CD8-positive, alpha-beta memory T cell (primary cell): Measurements from ENCODE around the gene OLFML2B. TPM values are rescaled to one million over a fixed set of nuclear protein-coding genes. Genes with fewer than 3 reads are reported as not detected.

Source experiments
- CTCF ChIA-PET: fragments of 350-600 bp; sonication (Branson Sonifier 250); formaldehyde crosslinking; loops from one replicate; lab custom pipeline; 2021; ENCODE audit warnings: antibody characterized with exemption; lab: Charles Lee
- POLR2A ChIA-PET: fragments of 350-600 bp; sonication (Branson Sonifier 250); formaldehyde crosslinking; loops from one replicate; lab custom pipeline; 2021; ENCODE audit warnings: antibody characterized with exemption; lab: Charles Lee
- DNase-seq, 5 donors: peaks; one replicate each; pipeline versions ENCODE4 v3.0.0 to v3.0.0-alpha.2; 2020 to 2022; ENCODE audit warnings: mixed read lengths in 1 of 5
- H3K27ac ChIP-seq: one replicate; pipeline ENCODE4 v1.7.0; 2013; ENCODE audit warnings: low read depth, mild to moderate bottlenecking, low read length, moderate library complexity
- H3K27me3 ChIP-seq: 2 replicates; pipeline ENCODE4 v1.7.0; 2013; ENCODE audit warnings: low read length, mild to moderate bottlenecking; ENCODE audit not compliant: insufficient read depth, poor library complexity, severe bottlenecking
- H3K36me3 ChIP-seq: 2 replicates; pipeline ENCODE4 v1.7.0; 2013; ENCODE audit warnings: mild to moderate bottlenecking, low read length, moderate library complexity; ENCODE audit not compliant: insufficient read depth
- H3K4me1 ChIP-seq: 2 replicates; pipeline ENCODE4 v1.7.0; 2013; ENCODE audit warnings: mild to moderate bottlenecking, low read length, moderate library complexity; ENCODE audit not compliant: insufficient read depth
- H3K4me3 ChIP-seq: 2 replicates; pipeline ENCODE4 v1.7.0; 2013; ENCODE audit warnings: mild to moderate bottlenecking, low read length
- H3K9me3 ChIP-seq: 2 replicates; pipeline ENCODE4 v1.7.0; 2013; ENCODE audit warnings: mild to moderate bottlenecking, low read length
- H3K27ac Mint-ChIP-seq, 8 donors: one replicate each; pipeline ENCODE4 v1.8.0; 2020 to 2021; ENCODE audit warnings: mixed read lengths in 8 of 8, mild to moderate bottlenecking in 6 of 8, inconsistent platforms in 3 of 8, moderate library complexity in 3 of 8
- H3K27me3 Mint-ChIP-seq, 2 donors: one replicate each; pipeline ENCODE4 v1.8.0; 2020 to 2021; ENCODE audit warnings: mixed read lengths in 2 of 2, mild to moderate bottlenecking in 1 of 2, moderate library complexity in 1 of 2
- H3K36me3 Mint-ChIP-seq, 3 donors: one replicate each; pipeline ENCODE4 v1.8.0; 2020 to 2021; ENCODE audit warnings: mixed read lengths in 3 of 3, inconsistent platforms in 1 of 3, mild to moderate bottlenecking in 1 of 3
- H3K4me1 Mint-ChIP-seq, 3 donors: one replicate each; pipeline ENCODE4 v1.8.0; 2020 to 2021; ENCODE audit warnings: mixed read lengths in 3 of 3, inconsistent platforms in 1 of 3, mild to moderate bottlenecking in 1 of 3
- H3K4me3 Mint-ChIP-seq, 7 donors: one replicate each; pipeline ENCODE4 v1.8.0; 2020 to 2021; ENCODE audit warnings: mixed read lengths in 7 of 7, mild to moderate bottlenecking in 6 of 7, moderate library complexity in 4 of 7, inconsistent platforms in 2 of 7
- H3K9me3 Mint-ChIP-seq, 5 donors: one replicate each; pipeline ENCODE4 v1.8.0; 2020 to 2022; ENCODE audit warnings: mixed read lengths in 5 of 5, mild to moderate bottlenecking in 3 of 5, moderate library complexity in 2 of 5, inconsistent platforms in 1 of 5
- polyA plus RNA-seq: library from polyadenylated mRNA; unstranded; fragments of 300-500 nt; fragmentation: Illumina TruSeq; gene quantifications from one replicate; pipeline ENCODE4 v1.2.3, GENCODE V29; 2021
- total RNA-seq, 2 experiments: library from RNA; stranded (reverse); gene quantifications; one replicate each; pipeline ENCODE4 v1.2.3, GENCODE V29; 2021

The OLFML2B gene
- total and polyA plus RNA-seq, 3 experiments from 2014 or later, result 0.22 TPM; not detected in 1

DNA sequence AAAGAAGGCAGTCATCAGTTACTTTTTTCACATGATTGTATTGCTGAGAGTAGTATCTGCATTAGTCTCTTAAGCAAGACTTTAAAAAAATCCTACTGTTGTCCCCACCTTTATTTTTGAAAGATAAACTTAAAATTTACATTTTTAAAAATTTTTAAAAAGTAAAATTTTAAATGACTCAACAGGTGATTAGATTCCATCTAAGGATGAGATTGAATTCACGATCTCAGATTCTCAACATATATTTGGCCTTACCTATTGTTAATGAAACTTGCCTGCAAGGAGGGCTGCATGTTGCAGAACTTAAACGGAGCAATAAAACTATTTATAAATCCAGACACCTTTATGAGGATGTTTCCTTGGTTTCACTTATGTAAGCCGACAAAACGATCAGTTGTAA, 75.2 kb downstream of the OLFML2B start:
- no peaks in the 10 kb centered on the region for H3K9me3 Mint-ChIP-seq
- H3K27ac Mint-ChIP-seq, result no peak overlapping the region
- Histone ChIP-seq H3K36me3 (no peaks in the 10 kb centered on the region), H3K9me3 (no peaks in the 10 kb centered on the region), H3K4me1 (peaks cover 19% of the 10 kb centered on the region), H3K27me3 (no peaks in the 10 kb centered on the region), H3K4me3 (no peak overlapping the region), H3K27ac (no peak overlapping the region)
- H3K4me1 Mint-ChIP-seq, result peaks cover 4 to 20% (median 9%) of the 10 kb centered on the region in 3 donors
- CTCF ChIA-PET, result no interaction called here
- POLR2A ChIA-PET, result no interaction called here
- peaks cover 20 to 35% (median 22%) of the 10 kb centered on the region in 3 donors for H3K36me3 Mint-ChIP-seq
- H3K4me3 Mint-ChIP-seq, result no peak overlapping the region
- no peaks in the 10 kb centered on the region for H3K27me3 Mint-ChIP-seq
- DNase-seq, result no peak

DNA sequence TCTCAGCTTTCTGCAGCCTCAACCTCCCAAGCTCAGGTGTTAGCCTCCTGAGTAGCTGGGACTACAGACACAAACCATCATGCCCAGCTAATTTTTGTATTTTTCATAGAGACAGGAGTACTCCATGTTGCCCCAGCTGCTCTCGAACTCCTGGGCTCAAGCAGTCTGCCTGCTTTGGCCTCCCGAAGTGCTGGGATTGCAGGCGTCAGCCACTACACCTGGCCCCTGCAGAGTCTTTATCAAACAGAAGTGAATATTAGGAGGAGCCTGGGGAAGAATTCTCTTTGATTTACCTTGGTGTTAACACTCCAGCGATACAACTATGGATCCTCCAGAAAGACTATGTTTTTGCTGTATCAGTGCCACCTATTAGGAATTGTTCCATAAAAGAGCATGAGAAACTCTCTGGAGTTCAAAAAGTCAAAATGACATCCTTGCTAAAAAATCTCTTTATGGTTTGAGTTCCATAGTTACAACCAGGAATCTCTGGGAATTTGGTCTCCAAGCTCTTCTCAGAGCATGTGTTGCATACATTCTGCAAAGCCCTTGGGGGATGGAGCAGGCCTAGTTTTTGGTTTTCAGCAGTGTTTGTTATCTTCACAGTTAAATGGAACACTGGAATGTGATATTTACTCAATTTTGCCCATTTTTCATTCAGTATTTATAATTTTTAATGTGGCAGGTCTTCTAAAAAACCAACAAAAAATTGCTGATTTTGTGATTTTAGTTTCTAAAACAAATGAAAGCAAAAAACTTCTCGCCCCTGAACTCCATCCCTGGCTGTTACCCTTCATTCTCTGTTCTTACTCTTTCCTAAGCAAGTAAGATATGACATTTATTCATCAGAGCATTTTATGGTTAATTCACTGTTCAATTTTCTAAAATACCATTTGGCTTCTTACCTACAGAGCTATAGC, 77.3 kb downstream of the OLFML2B start:
- no peaks in the 10 kb centered on the region for H3K9me3 ChIP-seq
- no peak for DNase-seq
- Mint-ChIP-seq H3K27ac (no peak overlapping the region), H3K9me3 (no peaks in the 10 kb centered on the region), H3K36me3 (peaks cover 25 to 51% (median 27%) of the 10 kb centered on the region in 3 donors), H3K4me1 (peaks cover 0 to 7% (median 2%) of the 10 kb centered on the region in 3 donors), H3K4me3 (no peak overlapping the region), H3K27me3 (no peaks in the 10 kb centered on the region)
- H3K27ac ChIP-seq, result peak overlapping the region; percentile 17
- ChIA-PET POLR2A (no interaction called here), CTCF (no interaction called here)
- H3K27me3 ChIP-seq, result no peaks in the 10 kb centered on the region
- H3K4me3 ChIP-seq, result no peak overlapping the region
- peaks cover 10% of the 10 kb centered on the region for H3K4me1 ChIP-seq
- peaks cover 4% of the 10 kb centered on the region for H3K36me3 ChIP-seq

DNA sequence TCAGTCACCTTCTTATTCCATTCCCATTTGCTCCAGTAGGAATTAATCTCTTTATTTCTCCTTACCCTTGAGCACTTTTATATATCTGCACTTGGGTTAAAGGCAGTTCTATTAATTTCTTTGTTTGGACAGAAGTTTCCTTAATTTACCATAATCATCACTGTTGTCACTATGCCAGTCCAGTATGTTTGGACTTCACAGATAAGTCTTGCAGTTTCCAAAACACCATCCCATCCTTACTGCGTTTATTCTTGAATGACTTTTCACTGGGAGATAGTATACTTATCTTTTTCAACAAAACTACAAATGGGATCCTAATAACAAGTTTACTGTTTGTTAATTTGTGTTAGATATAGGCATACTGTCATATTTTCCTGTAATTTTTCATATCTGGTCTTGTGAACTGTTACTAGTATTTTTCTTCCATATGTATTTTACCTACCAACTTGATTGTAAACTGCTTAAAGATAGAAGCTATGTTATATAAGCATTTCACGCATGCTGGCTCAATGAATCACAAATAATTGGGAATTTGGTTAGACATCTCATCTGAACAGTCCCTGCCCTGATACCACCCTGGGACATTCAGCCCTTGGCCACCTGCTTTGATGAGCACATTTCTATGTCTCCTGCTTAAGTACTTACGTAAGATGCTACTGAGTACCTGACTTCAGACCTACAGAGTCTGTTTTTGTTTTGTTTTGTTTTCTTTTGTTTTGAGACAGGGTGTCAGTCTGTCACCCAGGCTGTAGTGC, 78.2 kb downstream of the OLFML2B start:
- DNase-seq, result no peak
- Mint-ChIP-seq H3K9me3 (no peaks in the 10 kb centered on the region), H3K4me1 (peaks cover 0 to 6% (median 2%) of the 10 kb centered on the region in 3 donors), H3K36me3 (peaks cover 25 to 55% (median 31%) of the 10 kb centered on the region in 3 donors), H3K4me3 (no peak overlapping the region), H3K27ac (no peak overlapping the region), H3K27me3 (no peaks in the 10 kb centered on the region)
- peaks cover 10% of the 10 kb centered on the region for H3K4me1 ChIP-seq
- H3K9me3 ChIP-seq, result no peaks in the 10 kb centered on the region
- no peaks in the 10 kb centered on the region for H3K27me3 ChIP-seq
- peaks cover 4% of the 10 kb centered on the region for H3K36me3 ChIP-seq
- H3K27ac ChIP-seq, result peak overlapping the region; percentile 17
- CTCF ChIA-PET, result interaction anchor here (1.1 kb wide), 1 partner anchor 24 kb away, joined by 3 read pairs; no protein-coding TSS in a partner anchor
- H3K4me3 ChIP-seq, result no peak overlapping the region
- POLR2A ChIA-PET, result no interaction called here

DNA sequence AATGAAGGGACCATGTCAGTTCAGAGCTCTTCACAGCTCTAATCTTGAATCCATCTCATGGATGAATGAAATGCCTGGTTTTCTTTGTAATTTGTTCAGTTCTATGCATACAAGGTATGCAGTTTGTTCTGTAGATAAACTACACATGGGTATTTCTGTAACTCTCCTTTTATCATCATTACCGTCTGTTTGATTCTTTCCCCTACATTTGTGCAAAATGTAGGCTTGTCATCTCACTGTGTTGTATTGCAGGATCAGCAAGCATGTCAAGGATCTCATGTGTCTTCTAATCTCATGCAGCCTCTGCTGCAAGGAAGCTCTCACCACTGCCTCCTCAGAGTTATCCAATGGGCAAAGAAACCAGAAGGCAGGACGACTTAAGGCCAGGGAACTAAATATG, 79.3 kb downstream of the OLFML2B start:
- no peak overlapping the region for H3K4me3 ChIP-seq
- peaks cover 10% of the 10 kb centered on the region for H3K4me1 ChIP-seq
- no peaks in the 10 kb centered on the region for H3K9me3 Mint-ChIP-seq
- peaks cover 4% of the 10 kb centered on the region for H3K36me3 ChIP-seq
- ChIA-PET CTCF (interaction anchor here (1.1 kb wide), 1 partner anchor 23 kb away, joined by 3 read pairs; no protein-coding TSS in a partner anchor), POLR2A (no interaction called here)
- H3K9me3 ChIP-seq, result no peaks in the 10 kb centered on the region
- no peaks in the 10 kb centered on the region for H3K27me3 Mint-ChIP-seq
- H3K27ac ChIP-seq, result no peak overlapping the region
- no peaks in the 10 kb centered on the region for H3K27me3 ChIP-seq
- no peak overlapping the region for H3K27ac Mint-ChIP-seq
- peaks cover 0 to 2% (median 0%) of the 10 kb centered on the region in 3 donors for H3K4me1 Mint-ChIP-seq
- no peak for DNase-seq
- no peak overlapping the region for H3K4me3 Mint-ChIP-seq
- H3K36me3 Mint-ChIP-seq, result peaks cover 25 to 55% (median 31%) of the 10 kb centered on the region in 3 donors

DNA sequence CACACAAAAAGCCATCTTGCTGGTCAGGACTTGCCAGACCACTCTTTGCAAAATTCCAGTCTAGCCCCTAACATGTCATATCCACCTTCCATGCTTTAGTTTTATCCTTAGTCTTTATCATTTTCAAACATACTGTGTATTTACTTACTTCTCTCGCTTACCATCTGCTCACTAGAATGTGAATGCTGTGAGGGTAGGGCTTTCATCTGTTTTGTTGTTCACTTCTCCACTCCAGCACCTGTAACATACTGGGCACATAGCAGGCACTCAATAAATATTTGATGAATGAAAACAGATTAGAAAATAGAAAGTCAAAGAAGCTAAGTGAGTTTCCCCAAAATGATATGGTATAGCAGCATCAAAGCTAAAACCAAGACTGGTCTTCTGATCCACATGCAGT, 79.9 kb downstream of the OLFML2B start:
- H3K36me3 ChIP-seq, result peaks cover 4% of the 10 kb centered on the region
- H3K4me3 ChIP-seq, result no peak overlapping the region
- Mint-ChIP-seq H3K9me3 (no peaks in the 10 kb centered on the region), H3K4me3 (no peak overlapping the region), H3K27me3 (no peaks in the 10 kb centered on the region), H3K4me1 (peaks cover 0 to 2% (median 0%) of the 10 kb centered on the region in 3 donors), H3K27ac (peak overlapping the region in 3 of 8 donors; percentile 21 to 51 (median 44)), H3K36me3 (peaks cover 25 to 55% (median 31%) of the 10 kb centered on the region in 3 donors)
- H3K27ac ChIP-seq, result no peak overlapping the region
- CTCF ChIA-PET, result no interaction called here
- H3K9me3 ChIP-seq, result no peaks in the 10 kb centered on the region
- no peaks in the 10 kb centered on the region for H3K27me3 ChIP-seq
- POLR2A ChIA-PET, result no interaction called here
- peaks cover 6% of the 10 kb centered on the region for H3K4me1 ChIP-seq
- DNase-seq, result no peak

DNA sequence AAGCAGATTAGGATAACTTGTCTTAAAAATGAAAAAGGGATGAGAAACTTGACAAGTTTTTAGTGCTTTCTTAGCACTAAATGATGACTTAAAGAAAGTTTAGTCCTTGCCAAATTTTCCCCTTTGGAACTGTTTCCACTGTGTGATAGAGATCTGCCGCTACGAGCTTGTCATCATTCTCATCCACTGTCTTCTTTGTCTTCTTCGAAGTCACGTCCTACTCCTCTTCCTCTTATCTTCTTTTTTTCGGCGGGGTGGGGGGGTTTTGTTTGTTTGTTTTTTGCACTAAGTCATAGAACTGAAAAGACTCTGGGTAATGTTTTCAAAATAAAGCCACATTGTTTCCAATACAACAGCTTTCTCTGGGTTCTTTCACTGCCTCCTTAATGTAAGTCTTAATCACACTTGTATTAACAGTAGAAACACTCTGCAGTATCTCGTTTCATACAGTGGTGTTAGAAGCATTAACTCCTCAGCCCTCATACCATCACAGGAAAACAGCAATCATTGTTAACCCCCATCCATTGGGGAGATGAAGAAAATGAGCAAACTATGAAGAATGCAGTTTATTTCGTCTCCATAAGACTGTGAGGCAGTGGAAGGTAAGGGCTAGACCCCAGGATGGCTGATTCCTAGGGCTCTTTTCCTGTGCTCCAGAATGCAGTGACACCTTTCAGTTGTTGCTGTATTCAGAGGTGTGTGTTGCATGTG, 81.8 kb downstream of the OLFML2B start:
- Mint-ChIP-seq H3K27ac (no peak overlapping the region), H3K9me3 (no peaks in the 10 kb centered on the region), H3K4me3 (no peak overlapping the region), H3K4me1 (peaks cover under 1 to 3% (median 1%) of the 10 kb centered on the region in 3 donors), H3K27me3 (no peaks in the 10 kb centered on the region), H3K36me3 (peaks cover 19 to 55% (median 33%) of the 10 kb centered on the region in 3 donors)
- Histone ChIP-seq H3K4me1 (peaks cover under 1% of the 10 kb centered on the region), H3K27ac (peak overlapping the region; percentile 24), H3K4me3 (no peak overlapping the region), H3K9me3 (no peaks in the 10 kb centered on the region), H3K27me3 (no peaks in the 10 kb centered on the region), H3K36me3 (peaks cover 4% of the 10 kb centered on the region)
- no peak for DNase-seq
- CTCF ChIA-PET, result no interaction called here
- POLR2A ChIA-PET, result interaction anchor here (0.7 kb wide), 1 partner anchor 13 kb away, joined by 4 read pairs; no protein-coding TSS in a partner anchor

DNA sequence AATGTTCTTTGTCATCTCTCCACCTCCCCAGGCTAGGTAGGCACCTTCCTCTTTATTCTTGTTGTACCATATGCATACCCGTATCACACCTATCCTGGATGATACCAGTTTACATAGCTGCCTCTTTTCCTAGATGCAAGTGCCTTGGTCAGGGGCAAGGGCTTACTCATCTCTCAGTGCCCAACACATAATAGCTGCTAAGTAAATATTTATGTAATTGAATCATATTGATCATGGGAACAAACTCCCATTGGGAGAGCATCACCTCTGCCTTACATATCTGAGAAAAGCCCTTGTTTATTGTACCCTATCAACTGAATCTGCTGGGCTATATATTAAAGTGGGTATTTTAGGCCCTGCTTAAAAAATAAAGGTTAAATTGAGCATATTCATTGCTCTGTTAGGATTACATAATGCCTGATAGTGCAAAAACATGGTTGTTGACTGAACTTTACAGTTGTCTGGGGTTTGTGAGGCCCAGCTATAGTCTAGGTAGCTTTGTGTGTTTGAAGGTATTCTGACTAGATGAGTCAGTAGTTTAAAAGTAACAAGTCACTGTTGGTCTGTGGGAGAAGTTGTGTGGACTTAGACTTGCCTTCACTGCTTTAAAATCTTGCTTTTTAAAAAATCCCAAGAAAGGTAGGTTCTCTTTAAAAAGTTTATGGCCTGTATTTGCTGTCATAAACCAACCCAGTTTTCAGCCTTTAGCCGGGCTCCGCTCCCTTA, 82.6 kb downstream of the OLFML2B start:
- H3K36me3 ChIP-seq, result peaks cover 4% of the 10 kb centered on the region
- H3K4me3 ChIP-seq, result no peak overlapping the region
- Mint-ChIP-seq H3K27me3 (no peaks in the 10 kb centered on the region), H3K4me3 (no peak overlapping the region), H3K4me1 (peaks cover 6 to 8% (median 7%) of the 10 kb centered on the region in 3 donors), H3K27ac (no peak overlapping the region), H3K36me3 (peaks cover 21 to 53% (median 36%) of the 10 kb centered on the region in 3 donors), H3K9me3 (no peaks in the 10 kb centered on the region)
- H3K9me3 ChIP-seq, result no peaks in the 10 kb centered on the region
- ChIA-PET CTCF (no interaction called here), POLR2A (interaction anchor here (0.7 kb wide), 1 partner anchor 13 kb away, joined by 4 read pairs; no protein-coding TSS in a partner anchor)
- DNase-seq, result no peak
- peaks cover 7% of the 10 kb centered on the region for H3K4me1 ChIP-seq
- H3K27me3 ChIP-seq, result no peaks in the 10 kb centered on the region
- peak overlapping the region; percentile 24 for H3K27ac ChIP-seq
